Activated CD4-positive, alpha-beta T cell treated with anti-CD3 and anti-CD28 coated beads, Interleukin-2, amount 10 ng/mL, durations not matched to agents 24 days and 14 days (primary cell): ENCODE measurements around the gene P2RX2. TPM values are rescaled to one million over a fixed set of nuclear protein-coding genes. Genes with fewer than 3 reads are reported as not detected.

Source experiments
- DNase-seq: peaks from one replicate; pipeline ENCODE4 v3.0.0; 2022
- H3K27ac Mint-ChIP-seq: one replicate; pipeline ENCODE4 v1.8.0; 2022; ENCODE audit warnings: mild to moderate bottlenecking, mixed read lengths
- H3K27me3 Mint-ChIP-seq: one replicate; pipeline ENCODE4 v1.8.0; 2022; ENCODE audit warnings: mixed read lengths
- H3K36me3 Mint-ChIP-seq: one replicate; pipeline ENCODE4 v1.8.0; 2022; ENCODE audit warnings: low read depth, mild to moderate bottlenecking, mixed read lengths
- H3K4me1 Mint-ChIP-seq: one replicate; pipeline ENCODE4 v1.8.0; 2021; ENCODE audit warnings: mixed read lengths
- H3K4me3 Mint-ChIP-seq: one replicate; pipeline ENCODE4 v1.8.0; 2022; ENCODE audit warnings: mild to moderate bottlenecking, moderate library complexity, mixed read lengths
- H3K9me3 Mint-ChIP-seq: one replicate; pipeline ENCODE4 v1.8.0; 2021; ENCODE audit warnings: mixed read lengths
- intact Hi-C: fragments of 100-400 bp; cut with micrococcal nuclease; formaldehyde crosslinking; loops from one replicate; pipeline ENCODE4 v1.15.1; 2023
- total RNA-seq: library from RNA; stranded (reverse); gene quantifications from 2 replicates; pipeline ENCODE4 v1.2.3, GENCODE V29; 2022

Gene P2RX2
- total RNA-seq, 1 donor from 2014 or later: not detected

- H3K36me3 Mint-ChIP-seq: peaks cover 3% of the 10 kb centered on the region
- DNase-seq: peak; percentile 93
- peaks cover 33% of the 10 kb centered on the region for H3K27me3 Mint-ChIP-seq
- peaks cover 4% of the 10 kb centered on the region for H3K4me1 Mint-ChIP-seq
- H3K27ac Mint-ChIP-seq: peak overlapping the region; percentile 54
- intact Hi-C loops: loop anchor here (1.0 to 10.0 kb wide), 3 partner anchors 14 to 460 kb away; no protein-coding TSS in a partner anchor
- H3K9me3 Mint-ChIP-seq: peaks cover 6% of the 10 kb centered on the region
- H3K4me3 Mint-ChIP-seq: no peak overlapping the region
These were observed 3.6 kb upstream of the P2RX2 start for GRCh38 chr12:132614861-132615578.

GRCh38 chr12:132615579-132616038, 3.0 kb upstream of the P2RX2 start:
- H3K4me1 Mint-ChIP-seq: peaks cover 4% of the 10 kb centered on the region
- peaks cover 29% of the 10 kb centered on the region for H3K27me3 Mint-ChIP-seq
- intact Hi-C loops: loop anchor here (1.0 to 10.0 kb wide), 3 partner anchors 15 to 461 kb away; no protein-coding TSS in a partner anchor
- no peak overlapping the region for H3K27ac Mint-ChIP-seq
- no peak for DNase-seq
- no peak overlapping the region for H3K4me3 Mint-ChIP-seq
- peaks cover 3% of the 10 kb centered on the region for H3K36me3 Mint-ChIP-seq
- H3K9me3 Mint-ChIP-seq: peaks cover 6% of the 10 kb centered on the region

GRCh38 chr12:132617135-132617701, 1.4 kb upstream of the P2RX2 start:
- Mint-ChIP-seq H3K9me3 (peaks cover 6% of the 10 kb centered on the region), H3K4me3 (no peak overlapping the region), H3K27me3 (peaks cover 21% of the 10 kb centered on the region), H3K27ac (no peak overlapping the region), H3K36me3 (peaks cover 3% of the 10 kb centered on the region), H3K4me1 (peaks cover 4% of the 10 kb centered on the region)
- intact Hi-C loops: loop anchor here (10.0 kb wide), 1 partner anchor 462 kb away; no protein-coding TSS in a partner anchor
- no peak for DNase-seq

GRCh38 chr12:132617822-132618682, 524 bp upstream of the P2RX2 start:
- peaks cover 3% of the 10 kb centered on the region for H3K36me3 Mint-ChIP-seq
- H3K4me3 Mint-ChIP-seq: no peak overlapping the region
- H3K27me3 Mint-ChIP-seq: peaks cover 20% of the 10 kb centered on the region
- H3K4me1 Mint-ChIP-seq: peaks cover 7% of the 10 kb centered on the region
- intact Hi-C loops: loop anchor here (10.0 kb wide), 1 partner anchor 463 kb away; no protein-coding TSS in a partner anchor
- H3K27ac Mint-ChIP-seq: no peak overlapping the region
- peaks cover 6% of the 10 kb centered on the region for H3K9me3 Mint-ChIP-seq
- no peak for DNase-seq

GRCh38 chr12:132619071-132619385, 452 bp downstream of the P2RX2 start:
- H3K9me3 Mint-ChIP-seq: peaks cover 6% of the 10 kb centered on the region
- peaks cover 7% of the 10 kb centered on the region for H3K4me1 Mint-ChIP-seq
- H3K4me3 Mint-ChIP-seq: no peak overlapping the region
- DNase-seq: no peak
- intact Hi-C loops: loop anchor here (10.0 kb wide), 1 partner anchor 464 kb away; no protein-coding TSS in a partner anchor
- no peak overlapping the region for H3K27ac Mint-ChIP-seq
- H3K36me3 Mint-ChIP-seq: peaks cover 8% of the 10 kb centered on the region
- H3K27me3 Mint-ChIP-seq: peaks cover 20% of the 10 kb centered on the region

- peaks cover 20% of the 10 kb centered on the region for H3K27me3 Mint-ChIP-seq
These were observed 973 bp downstream of the P2RX2 start for GRCh38 chr12:132619386-132620112.

GRCh38 chr12:132620113-132620898, 1.7 kb downstream of the P2RX2 start:
- peaks cover 12% of the 10 kb centered on the region for H3K36me3 Mint-ChIP-seq
- no peak for DNase-seq

More at GRCh38 chr12:132619386-132620112, 973 bp downstream of the P2RX2 start:
- Mint-ChIP-seq H3K36me3 (peaks cover 8% of the 10 kb centered on the region), H3K27ac (no peak overlapping the region), H3K9me3 (peaks cover 6% of the 10 kb centered on the region), H3K4me3 (no peak overlapping the region), H3K4me1 (peaks cover 7% of the 10 kb centered on the region)
- intact Hi-C loops: loop anchor here (10.0 kb wide), 1 partner anchor 465 kb away; no protein-coding TSS in a partner anchor
- DNase-seq: no peak

GRCh38 chr12:132620899-132621656, 2.5 kb downstream of the P2RX2 start:
- intact Hi-C loops: no loop called here
- Mint-ChIP-seq H3K27me3 (peaks cover 10% of the 10 kb centered on the region), H3K4me1 (peaks cover 3% of the 10 kb centered on the region), H3K27ac (no peak overlapping the region), H3K36me3 (peaks cover 13% of the 10 kb centered on the region), H3K4me3 (no peak overlapping the region), H3K9me3 (peaks cover 6% of the 10 kb centered on the region)
- DNase-seq: no peak

More at GRCh38 chr12:132620113-132620898, 1.7 kb downstream of the P2RX2 start:
- peaks cover 3% of the 10 kb centered on the region for H3K4me1 Mint-ChIP-seq
- no peak overlapping the region for H3K4me3 Mint-ChIP-seq
- H3K27ac Mint-ChIP-seq: no peak overlapping the region
- peaks cover 6% of the 10 kb centered on the region for H3K9me3 Mint-ChIP-seq
- peaks cover 15% of the 10 kb centered on the region for H3K27me3 Mint-ChIP-seq
- intact Hi-C loops: no loop called here

GRCh38 chr12:132621657-132622435, 3.3 kb downstream of the P2RX2 start:
- peaks cover 3% of the 10 kb centered on the region for H3K4me1 Mint-ChIP-seq

GRCh38 chr12:132622437-132623071, 4.0 kb downstream of the P2RX2 start:
- H3K27ac Mint-ChIP-seq: no peak overlapping the region
- peaks cover 6% of the 10 kb centered on the region for H3K27me3 Mint-ChIP-seq
- intact Hi-C loops: no loop called here
- no peak for DNase-seq
- peaks cover 3% of the 10 kb centered on the region for H3K4me1 Mint-ChIP-seq
- H3K36me3 Mint-ChIP-seq: peaks cover 16% of the 10 kb centered on the region
- peaks cover 2% of the 10 kb centered on the region for H3K9me3 Mint-ChIP-seq
- H3K4me3 Mint-ChIP-seq: no peak overlapping the region

More at GRCh38 chr12:132621657-132622435, 3.3 kb downstream of the P2RX2 start:
- intact Hi-C loops: no loop called here
- Mint-ChIP-seq H3K27ac (no peak overlapping the region), H3K4me3 (no peak overlapping the region), H3K36me3 (peaks cover 17% of the 10 kb centered on the region), H3K27me3 (peaks cover 10% of the 10 kb centered on the region), H3K9me3 (peaks cover 6% of the 10 kb centered on the region)
- DNase-seq: no peak
